GM21526 (cell line): ENCODE measurements around the gene USP10.

ENCODE experiments used
- ATAC-seq: cut with Tn5 transposase; IDR thresholded peaks from one replicate; pipeline ENCODE4 v1.9.1; 2021; ENCODE audit warnings: moderate library complexity; ENCODE audit not compliant: unreplicated experiment, low FRiP score

Gene USP10

GRCh38 chr16:84818133-84818532, 118.3 kb downstream of the USP10 start:
- no peak for ATAC-seq

- no peak for ATAC-seq
Observed at GRCh38 chr16:84818989-84819643, 119.3 kb downstream of the USP10 start.

GRCh38 chr16:84819644-84820304, 120.0 kb downstream of the USP10 start, which contains the start of gene CRISPLD2:
CRISPLD2 (plus strand) TSS chr16:84819985; CDS start chr16:84838496, 18,511 bp downstream.
- no peak for ATAC-seq

GRCh38 chr16:84820305-84820684, 120.5 kb downstream of the USP10 start:
- ATAC-seq, result no peak

GRCh38 chr16:84820771-84821170, 121.0 kb downstream of the USP10 start:
- ATAC-seq, result no peak

- ATAC-seq, result no peak
Observed at GRCh38 chr16:84821179-84821578, 121.4 kb downstream of the USP10 start.

- ATAC-seq, result no peak
Observed at GRCh38 chr16:84821728-84822689, 122.2 kb downstream of the USP10 start.

GRCh38 chr16:84822990-84823389, 123.2 kb downstream of the USP10 start:
- no peak for ATAC-seq

GRCh38 chr16:84823484-84823883, 123.7 kb downstream of the USP10 start:
- ATAC-seq, result no peak

GRCh38 chr16:84823926-84824325, 124.1 kb downstream of the USP10 start:
- ATAC-seq, result no peak

GRCh38 chr16:84825896-84826557, 126.2 kb downstream of the USP10 start:
- no peak for ATAC-seq

GRCh38 chr16:84826558-84826941, 126.8 kb downstream of the USP10 start:
- no peak for ATAC-seq

- no peak for ATAC-seq
Observed at GRCh38 chr16:84827131-84827574, 127.4 kb downstream of the USP10 start.

- no peak for ATAC-seq
Observed at GRCh38 chr16:84827897-84828296, 128.1 kb downstream of the USP10 start.

GRCh38 chr16:84828322-84828721, 128.5 kb downstream of the USP10 start:
- no peak for ATAC-seq
